ENCODE data around the gene TMEM179B. TPM values are rescaled to one million over a fixed set of nuclear protein-coding genes. Genes with fewer than 3 reads are reported as not detected.
"Not testable (repeated sequence)": the region's sequence is repeated elsewhere in the genome, so short reads cannot be mapped to it uniquely, and the experiment has no call there.

Gene TMEM179B, protein sequence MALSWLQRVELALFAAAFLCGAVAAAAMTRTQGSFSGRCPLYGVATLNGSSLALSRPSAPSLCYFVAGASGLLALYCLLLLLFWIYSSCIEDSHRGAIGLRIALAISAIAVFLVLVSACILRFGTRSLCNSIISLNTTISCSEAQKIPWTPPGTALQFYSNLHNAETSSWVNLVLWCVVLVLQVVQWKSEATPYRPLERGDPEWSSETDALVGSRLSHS
- total RNA-seq = 100 to 1,000 TPM in 2 of 4 donors, 10 to 100 TPM in 2; 78.6 to 126 (median 92.4) TPM

DNA sequence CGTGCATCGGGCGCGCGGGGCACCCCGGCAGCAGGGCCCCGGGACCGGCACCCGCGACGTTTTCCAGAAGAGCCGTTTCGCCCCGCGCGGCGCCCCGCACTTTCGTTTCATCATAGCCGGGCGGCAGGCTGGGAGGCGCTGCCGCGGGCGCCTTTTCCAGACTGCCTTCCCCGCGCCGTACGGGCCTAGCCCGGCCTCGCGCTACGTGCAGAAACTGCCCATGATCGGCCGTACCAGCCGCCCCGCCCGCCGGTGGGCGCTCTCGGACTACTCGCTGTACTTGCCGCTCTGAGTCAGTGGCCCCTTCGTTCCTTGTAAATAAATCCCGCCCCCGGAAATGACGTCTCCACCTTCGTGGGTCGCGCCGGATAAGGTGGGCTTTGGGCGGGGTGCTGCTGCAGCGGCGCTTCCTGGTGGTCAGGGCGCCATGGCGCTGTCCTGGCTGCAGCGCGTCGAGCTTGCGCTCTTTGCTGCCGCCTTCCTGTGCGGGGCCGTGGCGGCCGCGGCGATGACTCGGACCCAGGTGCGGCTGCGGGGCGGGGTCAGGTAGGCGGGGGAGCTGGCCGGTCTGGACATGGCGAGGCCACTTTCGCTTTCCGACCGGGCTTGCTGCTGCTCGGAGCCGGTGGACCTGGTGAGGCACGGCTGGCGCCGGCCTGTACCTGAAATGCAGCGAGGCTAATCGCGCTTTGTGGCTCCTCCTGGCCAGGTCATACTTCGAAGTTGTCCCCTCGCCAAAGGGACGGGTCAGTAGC is at the start of gene TMEM179B:
Gene TMEM179B (plus strand): TSS at position 398 of the 755 bp plus-strand sequence. CDS start 30 bp downstream, at position 428.
- WGBS, 2 donors = 0 to 1% methylated on average over 6 to 16 of the region's 88 CpGs
- DNase-seq = peak; percentile 98 to 99
- peak; percentile 78 to 99 for TF ChIP-seq POLR2A (IDR thresholded peaks at IDR 0.05)
- TF ChIP-seq, protein P1, sequence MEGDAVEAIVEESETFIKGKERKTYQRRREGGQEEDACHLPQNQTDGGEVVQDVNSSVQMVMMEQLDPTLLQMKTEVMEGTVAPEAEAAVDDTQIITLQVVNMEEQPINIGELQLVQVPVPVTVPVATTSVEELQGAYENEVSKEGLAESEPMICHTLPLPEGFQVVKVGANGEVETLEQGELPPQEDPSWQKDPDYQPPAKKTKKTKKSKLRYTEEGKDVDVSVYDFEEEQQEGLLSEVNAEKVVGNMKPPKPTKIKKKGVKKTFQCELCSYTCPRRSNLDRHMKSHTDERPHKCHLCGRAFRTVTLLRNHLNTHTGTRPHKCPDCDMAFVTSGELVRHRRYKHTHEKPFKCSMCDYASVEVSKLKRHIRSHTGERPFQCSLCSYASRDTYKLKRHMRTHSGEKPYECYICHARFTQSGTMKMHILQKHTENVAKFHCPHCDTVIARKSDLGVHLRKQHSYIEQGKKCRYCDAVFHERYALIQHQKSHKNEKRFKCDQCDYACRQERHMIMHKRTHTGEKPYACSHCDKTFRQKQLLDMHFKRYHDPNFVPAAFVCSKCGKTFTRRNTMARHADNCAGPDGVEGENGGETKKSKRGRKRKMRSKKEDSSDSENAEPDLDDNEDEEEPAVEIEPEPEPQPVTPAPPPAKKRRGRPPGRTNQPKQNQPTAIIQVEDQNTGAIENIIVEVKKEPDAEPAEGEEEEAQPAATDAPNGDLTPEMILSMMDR (IDR thresholded peaks at IDR 0.05) = peak in 4 of 6 experiments; percentile 21 to 48 (median 36)
- H3K4me3 ChIP-seq (replicated peaks in 1 of 3) = peak within 1 kb of the TSS; percentile 25 to 97 (median 45)
- peaks cover 24 to 32% of the 10 kb centered on the region in 2 donors for H3K4me1 ChIP-seq
- H3K9me3 ChIP-seq = no peaks in the 10 kb centered on the region
- intact Hi-C loops (cut with DNase I) = loop anchor here (5.0 to 10.0 kb wide), 2 partner anchors 48 to 75 kb away; partner anchors contain the start of genes STX5, TEX54 and WDR74
- H3K36me3 ChIP-seq = peaks cover 0 to 6% of the 10 kb centered on the region in 2 donors
- H3K27ac ChIP-seq = peak within 1 kb of the TSS; percentile 88 to 96 (median 95)
- H3K27me3 ChIP-seq = no peaks in the 10 kb centered on the region

DNA sequence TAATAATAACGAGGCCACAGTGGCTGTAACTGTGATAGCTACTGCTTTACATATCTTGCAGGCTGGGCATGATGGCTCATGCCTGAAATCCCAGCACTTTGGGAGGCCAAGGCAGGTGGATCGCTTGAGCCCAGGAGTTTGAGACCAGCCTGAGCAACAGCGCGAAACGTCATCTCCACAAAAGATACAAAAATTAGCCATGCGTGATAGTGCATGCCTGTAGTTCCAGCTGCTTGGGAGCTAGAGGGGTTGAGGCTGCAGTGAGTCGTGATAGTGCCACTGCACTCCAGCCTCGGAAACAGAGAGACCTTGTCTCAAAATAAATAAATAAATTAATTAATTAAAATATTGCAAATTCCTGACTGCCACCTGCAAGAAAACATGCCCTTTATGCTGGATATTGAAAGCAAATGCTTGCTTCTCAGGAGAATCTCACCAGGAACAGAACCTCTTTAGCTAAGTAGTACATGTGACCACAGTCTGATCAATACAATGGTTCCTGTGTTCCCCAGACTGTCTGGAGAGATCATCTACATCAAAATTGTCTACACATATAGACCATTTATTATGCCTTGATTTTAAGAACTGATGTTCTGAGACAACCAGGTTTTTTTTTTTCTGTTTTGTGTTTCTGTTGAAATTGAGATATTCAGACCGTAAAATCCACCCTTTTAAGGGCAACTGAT is 39.6 kb upstream of the TMEM179B start:
- H3K9me3 ChIP-seq = no peaks in the 10 kb centered on the region
- no peaks in the 10 kb centered on the region for H3K27me3 ChIP-seq
- peak overlapping the region; percentile 57 to 66 (median 65) for H3K27ac ChIP-seq
- peaks cover 7 to 8% of the 10 kb centered on the region in 2 donors for H3K36me3 ChIP-seq
- WGBS, 2 donors = 49 to 52% methylated on average over 9 of the region's 9 CpGs
- DNase-seq = peak; percentile 63 to 74
- intact Hi-C loops (cut with DNase I) = no loop called here
- TF ChIP-seq, protein P1 (IDR thresholded peaks at IDR 0.05) = no peak
- TF ChIP-seq POLR2A (IDR thresholded peaks at IDR 0.05) = no peak
- peaks cover 3 to 17% of the 10 kb centered on the region in 2 donors for H3K4me1 ChIP-seq
- H3K4me3 ChIP-seq (replicated peaks in 1 of 3) = no peak overlapping the region

DNA sequence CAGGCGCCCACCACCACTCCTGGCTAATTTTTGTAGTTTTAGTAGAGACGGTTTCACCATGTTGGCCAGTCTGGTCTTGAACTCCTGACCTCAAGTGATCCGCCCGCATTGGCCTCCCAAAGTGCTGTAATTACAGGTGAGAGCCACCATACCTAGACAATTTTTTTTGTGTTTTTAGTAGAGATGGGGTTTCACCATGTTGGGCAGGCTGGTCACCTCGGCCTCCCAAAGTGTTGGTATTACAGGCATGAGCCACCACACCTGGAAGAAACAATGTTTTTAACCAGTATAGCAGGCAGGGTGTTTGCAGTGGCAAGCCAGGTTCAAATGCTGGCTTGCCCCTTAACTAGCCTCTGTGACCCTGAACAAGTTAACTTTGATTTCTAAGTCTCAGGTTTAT is 37.3 kb upstream of the TMEM179B start:
- DNase-seq; H3K9me3 ChIP-seq; H3K4me3 ChIP-seq (replicated peaks in 1 of 3); intact Hi-C loops (cut with DNase I); H3K36me3 ChIP-seq; H3K27me3 ChIP-seq; H3K27ac ChIP-seq: not testable (repeated sequence)
- WGBS, 2 donors = 93 to 98% methylated on average over 5 of the region's 5 CpGs
- H3K4me1 ChIP-seq = peaks cover 13 to 30% of the 10 kb centered on the region in 2 donors

DNA sequence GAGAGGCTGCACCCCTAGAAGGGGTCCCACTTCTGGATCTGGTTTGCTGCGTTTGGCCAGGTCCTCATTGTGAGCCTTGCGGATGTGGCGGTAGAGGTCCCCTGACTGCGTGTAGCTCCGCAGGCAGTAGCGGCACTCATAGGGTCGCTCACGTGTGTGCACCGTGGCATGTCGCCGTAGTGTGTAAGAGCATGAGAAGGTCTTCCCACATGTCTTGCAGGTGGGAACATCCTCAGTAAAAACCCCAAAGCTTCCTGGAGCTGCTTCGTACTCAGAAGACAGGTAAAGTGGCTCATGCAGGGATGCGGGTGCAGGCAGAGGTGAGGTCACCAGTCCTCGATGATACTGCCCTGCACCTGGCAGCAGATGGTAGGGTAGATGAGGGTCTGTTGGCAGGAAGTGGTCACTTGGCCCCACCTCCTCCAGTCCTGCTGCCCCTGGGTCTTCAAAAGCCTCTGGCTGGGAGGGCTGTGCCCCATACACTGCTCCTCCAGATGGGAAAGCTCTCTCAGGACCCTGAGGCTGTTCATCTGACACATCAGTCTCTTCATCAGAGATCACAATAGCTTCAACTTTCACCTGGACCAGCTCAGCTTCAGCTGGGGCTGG is 34.9 kb upstream of the TMEM179B start:
- no peak for DNase-seq
- Histone ChIP-seq H3K27me3 (no peaks in the 10 kb centered on the region), H3K27ac (no peak overlapping the region), H3K9me3 (no peaks in the 10 kb centered on the region), H3K4me3 (replicated peaks in 1 of 3) (no peak overlapping the region), H3K4me1 (peaks cover 13 to 26% of the 10 kb centered on the region in 2 donors), H3K36me3 (peaks cover 7 to 9% of the 10 kb centered on the region in 2 donors)
- TF ChIP-seq, protein P1 (IDR thresholded peaks at IDR 0.05) = no peak
- TF ChIP-seq POLR2A (IDR thresholded peaks at IDR 0.05) = no peak
- 97 to 98% methylated on average over 13 of the region's 14 CpGs for WGBS, 2 donors
- intact Hi-C loops (cut with DNase I) = no loop called here
